Measurements from ENCODE around the gene KREMEN1. TPM values are rescaled to one million over a fixed set of nuclear protein-coding genes. Genes with fewer than 3 reads are reported as not detected.

The KREMEN1 gene
- total and polyA plus RNA-seq, 9 of the 15 experiments (the other 6 are each of a cell fraction or from before 2014, with no cell fraction given) = 0.69 to 11.5 (median 4.3) TPM

- TF ChIP-seq SMARCC2 (IDR thresholded peaks at IDR 0.05; ENCODE audit: low read depth) = no peak
- TF ChIP-seq MAFG (tag; conservative IDR thresholded peaks at IDR 0.05) = no peak
- no peak for TF ChIP-seq MAZ (CRISPR knock-in tag; conservative IDR thresholded peaks at IDR 0.05 in 1 of 2, IDR thresholded peaks at IDR 0.05 in 1 of 2)
- no peak for TF ChIP-seq CCAR2 (IDR thresholded peaks at IDR 0.05; ENCODE audit: low read depth, low read length)
- TF ChIP-seq STAT5B (CRISPR knock-in tag; IDR thresholded peaks at IDR 0.05) = no peak
Observed at GRCh38 chr22:29146091-29146560, 73.3 kb downstream of the KREMEN1 start (continued).

GRCh38 chr22:29146771-29147170 is 73.9 kb downstream of the KREMEN1 start:
- ATAC-seq = no peak
- no TSS peak for BruUV-seq (replicated peaks)
- H3K4me3 ChIP-seq = no peak overlapping the region
- H3K27me3 ChIP-seq (ENCODE audit: control insufficient read depth in 2 of 2, insufficient read depth in 2 of 2, low read length in 2 of 2) = no peaks in the 10 kb centered on the region
- H3K9me3 ChIP-seq (replicated peaks; ENCODE audit: control insufficient read depth, insufficient read depth, low read depth, low read length) = no peaks in the 10 kb centered on the region
- WGBS (ENCODE audit: insufficient coverage, low coverage, missing lambda C conversion rate) = 62% methylated on average over 9 of the region's 9 CpGs
- no peak overlapping the region for H2AFZ ChIP-seq (ENCODE audit: low read depth, low read length)
- peaks cover 0 to 18% of the 10 kb centered on the region in 2 experiments; a peak in 3 of 5 replicates for H3K4me1 ChIP-seq (replicated peaks in 1 of 2; ENCODE audit: control insufficient read depth in 2 of 2, insufficient read depth in 2 of 2, low read length in 2 of 2)
- in situ Hi-C loops (cut with MboI) (no loop called here), intact Hi-C loops (cut with micrococcal nuclease) (no loop called here)
- no peak for TF ChIP-seq TAF9B (IDR thresholded peaks at IDR 0.05; ENCODE audit: partially characterized antibody)
- TF ChIP-seq FOXJ2 (tag; IDR thresholded peaks at IDR 0.05) = no peak
- no peak for TF ChIP-seq BACH1 (tag; IDR thresholded peaks at IDR 0.05)
- no peak for TF ChIP-seq KLF16 (IDR thresholded peaks at IDR 0.05)
- no peak for TF ChIP-seq ZNF507 (tag; conservative IDR thresholded peaks at IDR 0.05)
- TF ChIP-seq ARID2 (IDR thresholded peaks at IDR 0.05) = no peak
- no peak for TF ChIP-seq HMGN3 (IDR thresholded peaks at IDR 0.05; ENCODE audit: borderline replicate concordance, extremely low read depth, insufficient read length, low read depth, low read length)
- no peak for TF ChIP-seq SIN3B (IDR thresholded peaks at IDR 0.05; ENCODE audit: low read depth)
- TF ChIP-seq CEBPB (tag; IDR thresholded peaks at IDR 0.05) = no peak
- TF ChIP-seq ELF2 (CRISPR knock-in tag; IDR thresholded peaks at IDR 0.05) = no peak
- no peak for TF ChIP-seq ZBTB12 (CRISPR knock-in tag; IDR thresholded peaks at IDR 0.05)
- no peak for TF ChIP-seq NCOA1 (IDR thresholded peaks at IDR 0.05; ENCODE audit: low read depth)
- no peak for TF ChIP-seq ARNT (IDR thresholded peaks at IDR 0.05)
- H3K27ac ChIP-seq (ENCODE audit: extremely low read depth, low read depth, low read length) = no peak overlapping the region
- POLR2A ChIA-PET = interaction anchor here (0.5 to 0.7 kb wide), 2 partner anchors 8 to 1607 kb away, joined by 4 to 5 read pairs; no protein-coding TSS in a partner anchor
- no peak for FAIRE-seq
- H3K79me2 ChIP-seq (ENCODE audit: control insufficient read depth, insufficient read depth, low read length) = no peaks in the 10 kb centered on the region
- H3K9ac ChIP-seq (ENCODE audit: insufficient read depth in 1 of 2, low read depth in 2 of 2, low read length in 2 of 2) = no peak overlapping the region
- CTCF ChIA-PET (ENCODE audit: low intra/inter-chr PET ratio) = no interaction called here
- H4K20me1 ChIP-seq (replicated peaks; ENCODE audit: control insufficient read depth, insufficient read depth, low read length) = no peaks in the 10 kb centered on the region
- no peak for DNase-seq (ENCODE audit: extremely low read depth in 1 of 4, low spot score in 3 of 4)
- H3K36me3 ChIP-seq (ENCODE audit: control insufficient read depth, insufficient read depth, low read length) = no peaks in the 10 kb centered on the region; the same call in 2 of the 3 replicates
- H3K4me2 ChIP-seq (ENCODE audit: insufficient read depth, low read length) = no peak overlapping the region
- no peaks in the 10 kb centered on the region for H3K9me1 ChIP-seq (ENCODE audit: control insufficient read depth, insufficient read depth, low read length)
